HFFc6 (cell line): ENCODE measurements around the gene PFKFB4. TPM values are rescaled to one million over a fixed set of nuclear protein-coding genes. Genes with fewer than 3 reads are reported as not detected.

Experiments used
- DNase-seq: peaks from one replicate; pipeline ENCODE4 v3.0.0-alpha.2; 2018
- H3K27ac Mint-ChIP-seq: 2 replicates; pipeline ENCODE4 v1.8.0; 2020; ENCODE audit warnings: mild to moderate bottlenecking, mixed read lengths
- H3K27me3 Mint-ChIP-seq: 2 replicates; pipeline ENCODE4 v1.8.0; 2021; ENCODE audit warnings: mild to moderate bottlenecking, moderate library complexity, mixed read lengths; ENCODE audit not compliant: insufficient read depth
- H3K36me3 Mint-ChIP-seq: 2 replicates; pipeline ENCODE4 v1.8.0; 2021; ENCODE audit warnings: low read depth, mixed read lengths
- H3K4me1 Mint-ChIP-seq: 2 replicates; pipeline ENCODE4 v1.8.0; 2020; ENCODE audit warnings: low read depth, mixed read lengths
- H3K4me3 Mint-ChIP-seq: 2 replicates; pipeline ENCODE4 v1.8.0; 2020; ENCODE audit warnings: mild to moderate bottlenecking, moderate library complexity, mixed read lengths
- H3K9me3 Mint-ChIP-seq: 2 replicates; pipeline ENCODE4 v1.8.0; 2020; ENCODE audit warnings: mild to moderate bottlenecking, mixed read lengths
- CTCF ChIP-seq: fragments of 200-600 bp; sonication (generic); IDR thresholded peaks from 2 replicates; pipeline ENCODE4 v1.5.0; 2021; ENCODE audit warnings: antibody characterized with exemption, mild to moderate bottlenecking
- total RNA-seq, 6 experiments: library from RNA; stranded (reverse); fragmentation: NEBNext Ultra II Directional; extraction: Animal tissue kit (Norgen Biotek cat#: 25700); gene quantifications; 2 replicates in 1 of 6; 3 replicates in 5 of 6; pipeline ENCODE4 v1.2.3, GENCODE V29; 2021

The PFKFB4 gene
- total RNA-seq, 6 experiments from 2014 or later: 7.5 to 10.5 (median 8.9) TPM

GRCh38 chr3:48599077-48599501 lies 42.5 kb upstream of the PFKFB4 start:
- peaks cover 64% of the 10 kb centered on the region for H3K4me1 Mint-ChIP-seq
- peak overlapping the region; percentile 82 for H3K4me3 Mint-ChIP-seq
- peak overlapping the region; percentile 93 for H3K27ac Mint-ChIP-seq
- TF ChIP-seq CTCF: no peak
- H3K9me3 Mint-ChIP-seq: no peaks in the 10 kb centered on the region
- peaks cover 2% of the 10 kb centered on the region for H3K27me3 Mint-ChIP-seq
- H3K36me3 Mint-ChIP-seq: peaks cover 36% of the 10 kb centered on the region
- no peak for DNase-seq

- Mint-ChIP-seq H3K36me3 (peaks cover 36% of the 10 kb centered on the region), H3K4me3 (peak overlapping the region; percentile 82), H3K27ac (peak overlapping the region; percentile 93), H3K27me3 (peaks cover 2% of the 10 kb centered on the region), H3K9me3 (no peaks in the 10 kb centered on the region), H3K4me1 (peaks cover 70% of the 10 kb centered on the region)
- DNase-seq: peak; percentile 98
- TF ChIP-seq CTCF: peak; percentile 59
Measured at GRCh38 chr3:48598323-48599076, 41.9 kb upstream of the PFKFB4 start.

GRCh38 chr3:48597408-48597800 lies 40.8 kb upstream of the PFKFB4 start:
- DNase-seq: no peak
- TF ChIP-seq CTCF: no peak
- H3K9me3 Mint-ChIP-seq: no peaks in the 10 kb centered on the region
- peaks cover 34% of the 10 kb centered on the region for H3K36me3 Mint-ChIP-seq
- H3K27me3 Mint-ChIP-seq: peaks cover 2% of the 10 kb centered on the region
- peak overlapping the region; percentile 93 for H3K27ac Mint-ChIP-seq
- H3K4me3 Mint-ChIP-seq: 0 out of 2 replicates have a peak overlapping the region, but pooled peaks have one; percentile 34
- peaks cover 80% of the 10 kb centered on the region for H3K4me1 Mint-ChIP-seq

- no peak for DNase-seq
- 0 out of 2 replicates have a peak overlapping the region, but pooled peaks have one; percentile 34 for H3K4me3 Mint-ChIP-seq
- H3K4me1 Mint-ChIP-seq: peaks cover 80% of the 10 kb centered on the region
- TF ChIP-seq CTCF: no peak
- H3K36me3 Mint-ChIP-seq: peaks cover 30% of the 10 kb centered on the region
- H3K27me3 Mint-ChIP-seq: peaks cover 2% of the 10 kb centered on the region
- H3K9me3 Mint-ChIP-seq: no peaks in the 10 kb centered on the region
- peak overlapping the region; percentile 93 for H3K27ac Mint-ChIP-seq
Measured at GRCh38 chr3:48596676-48597407, 40.2 kb upstream of the PFKFB4 start.

- H3K27ac Mint-ChIP-seq: peak overlapping the region; percentile 93
- peak overlapping the region; percentile 90 for H3K4me3 Mint-ChIP-seq
- peaks cover 30% of the 10 kb centered on the region for H3K36me3 Mint-ChIP-seq
- peaks cover 81% of the 10 kb centered on the region for H3K4me1 Mint-ChIP-seq
- TF ChIP-seq CTCF: no peak
- no peak for DNase-seq
- H3K27me3 Mint-ChIP-seq: peaks cover 2% of the 10 kb centered on the region
- H3K9me3 Mint-ChIP-seq: no peaks in the 10 kb centered on the region
Measured at GRCh38 chr3:48596157-48596556, 39.6 kb upstream of the PFKFB4 start.
